ENCODE measurements around the gene CCNK.

The CCNK gene

GRCh38 chr14:99535908-99536778 lies 54.9 kb downstream of the CCNK start:
- Histone ChIP-seq H3K9me3 (ENCODE audit: low read depth, low read length) (no peaks in the 10 kb centered on the region), H3K27ac (no peak overlapping the region), H3K36me3 (ENCODE audit: insufficient read depth, low read length) (no peaks in the 10 kb centered on the region), H3K9ac (ENCODE audit: insufficient read length) (no peak overlapping the region), H3K4me3 (no peak overlapping the region)
- DNase-seq (ENCODE audit: low read depth, low spot score) = no peak
- TF ChIP-seq EZH2 (IDR thresholded peaks at IDR 0.05) = no peak
- TF ChIP-seq FOXP2 (optimal IDR thresholded peaks at IDR 0.05; ENCODE audit: control extremely low read depth, extremely low read length, insufficient read depth) = no peak
- TF ChIP-seq POLR2AphosphoS5 (IDR thresholded peaks at IDR 0.05; ENCODE audit: borderline replicate concordance, low read depth, low read length) = no peak

- Histone ChIP-seq H3K9ac (ENCODE audit: insufficient read length) (no peak overlapping the region), H3K4me3 (no peak overlapping the region), H3K36me3 (ENCODE audit: insufficient read depth, low read length) (no peaks in the 10 kb centered on the region), H3K27ac (no peak overlapping the region), H3K9me3 (ENCODE audit: low read depth, low read length) (no peaks in the 10 kb centered on the region)
- DNase-seq (ENCODE audit: low read depth, low spot score) = no peak
- TF ChIP-seq POLR2AphosphoS5 (IDR thresholded peaks at IDR 0.05; ENCODE audit: borderline replicate concordance, low read depth, low read length) (no peak), FOXP2 (optimal IDR thresholded peaks at IDR 0.05; ENCODE audit: control extremely low read depth, extremely low read length, insufficient read depth) (no peak), EZH2 (IDR thresholded peaks at IDR 0.05) (no peak)
Observed at GRCh38 chr14:99537399-99537798, 56.2 kb downstream of the CCNK start.

- H3K36me3 ChIP-seq (ENCODE audit: insufficient read depth, low read length) = no peaks in the 10 kb centered on the region
- H3K27ac ChIP-seq = no peak overlapping the region
- DNase-seq (ENCODE audit: low read depth, low spot score) = no peak
- H3K9me3 ChIP-seq (ENCODE audit: low read depth, low read length) = no peaks in the 10 kb centered on the region
- H3K9ac ChIP-seq (ENCODE audit: insufficient read length) = no peak overlapping the region
- TF ChIP-seq EZH2 (IDR thresholded peaks at IDR 0.05) = no peak
- H3K4me3 ChIP-seq = no peak overlapping the region
Observed at GRCh38 chr14:99538275-99538674, 57.1 kb downstream of the CCNK start.

GRCh38 chr14:99538733-99539132 lies 57.5 kb downstream of the CCNK start:
- no peaks in the 10 kb centered on the region for H3K36me3 ChIP-seq (ENCODE audit: insufficient read depth, low read length)
- H3K4me3 ChIP-seq = no peak overlapping the region
- no peak for DNase-seq (ENCODE audit: low read depth, low spot score)
- TF ChIP-seq FOXP2 (optimal IDR thresholded peaks at IDR 0.05; ENCODE audit: control extremely low read depth, extremely low read length, insufficient read depth) (no peak), POLR2AphosphoS5 (IDR thresholded peaks at IDR 0.05; ENCODE audit: borderline replicate concordance, low read depth, low read length) (no peak), EZH2 (IDR thresholded peaks at IDR 0.05) (no peak)
- H3K27ac ChIP-seq = no peak overlapping the region
- no peaks in the 10 kb centered on the region for H3K9me3 ChIP-seq (ENCODE audit: low read depth, low read length)
- no peak overlapping the region for H3K9ac ChIP-seq (ENCODE audit: insufficient read length)

- Histone ChIP-seq H3K4me3 (no peak overlapping the region), H3K36me3 (ENCODE audit: insufficient read depth, low read length) (no peaks in the 10 kb centered on the region), H3K27ac (no peak overlapping the region), H3K9me3 (ENCODE audit: low read depth, low read length) (no peaks in the 10 kb centered on the region), H3K9ac (ENCODE audit: insufficient read length) (no peak overlapping the region)
- no peak for DNase-seq (ENCODE audit: low read depth, low spot score)
- TF ChIP-seq POLR2AphosphoS5 (IDR thresholded peaks at IDR 0.05; ENCODE audit: borderline replicate concordance, low read depth, low read length) (no peak), FOXP2 (optimal IDR thresholded peaks at IDR 0.05; ENCODE audit: control extremely low read depth, extremely low read length, insufficient read depth) (no peak), EZH2 (IDR thresholded peaks at IDR 0.05) (no peak)
Observed at GRCh38 chr14:99539491-99539890, 58.3 kb downstream of the CCNK start.

- H3K9me3 ChIP-seq (ENCODE audit: low read depth, low read length) = no peaks in the 10 kb centered on the region
- TF ChIP-seq EZH2 (IDR thresholded peaks at IDR 0.05) (no peak), FOXP2 (optimal IDR thresholded peaks at IDR 0.05; ENCODE audit: control extremely low read depth, extremely low read length, insufficient read depth) (no peak), POLR2AphosphoS5 (IDR thresholded peaks at IDR 0.05; ENCODE audit: borderline replicate concordance, low read depth, low read length) (no peak)
- H3K4me3 ChIP-seq = no peak overlapping the region
- no peak overlapping the region for H3K27ac ChIP-seq
- H3K9ac ChIP-seq (ENCODE audit: insufficient read length) = no peak overlapping the region
- no peaks in the 10 kb centered on the region for H3K36me3 ChIP-seq (ENCODE audit: insufficient read depth, low read length)
- no peak for DNase-seq (ENCODE audit: low read depth, low spot score)
Observed at GRCh38 chr14:99540196-99541032, 59.2 kb downstream of the CCNK start.

- H3K27ac ChIP-seq = no peak overlapping the region
- DNase-seq (ENCODE audit: low read depth, low spot score) = no peak
- H3K4me3 ChIP-seq = no peak overlapping the region
- no peak overlapping the region for H3K9ac ChIP-seq (ENCODE audit: insufficient read length)
- TF ChIP-seq EZH2 (IDR thresholded peaks at IDR 0.05) = no peak
- TF ChIP-seq POLR2AphosphoS5 (IDR thresholded peaks at IDR 0.05; ENCODE audit: borderline replicate concordance, low read depth, low read length) = no peak
- no peak for TF ChIP-seq FOXP2 (optimal IDR thresholded peaks at IDR 0.05; ENCODE audit: control extremely low read depth, extremely low read length, insufficient read depth)
- H3K36me3 ChIP-seq (ENCODE audit: insufficient read depth, low read length) = no peaks in the 10 kb centered on the region
- no peaks in the 10 kb centered on the region for H3K9me3 ChIP-seq (ENCODE audit: low read depth, low read length)
Observed at GRCh38 chr14:99541211-99541610, 60.0 kb downstream of the CCNK start.

- Histone ChIP-seq H3K9ac (ENCODE audit: insufficient read length) (no peak overlapping the region), H3K27ac (no peak overlapping the region), H3K9me3 (ENCODE audit: low read depth, low read length) (no peaks in the 10 kb centered on the region), H3K36me3 (ENCODE audit: insufficient read depth, low read length) (no peaks in the 10 kb centered on the region), H3K4me3 (no peak overlapping the region)
- no peak for DNase-seq (ENCODE audit: low read depth, low spot score)
- TF ChIP-seq EZH2 (IDR thresholded peaks at IDR 0.05) = no peak
- no peak for TF ChIP-seq POLR2AphosphoS5 (IDR thresholded peaks at IDR 0.05; ENCODE audit: borderline replicate concordance, low read depth, low read length)
- TF ChIP-seq FOXP2 (optimal IDR thresholded peaks at IDR 0.05; ENCODE audit: control extremely low read depth, extremely low read length, insufficient read depth) = no peak
Observed at GRCh38 chr14:99541677-99542470, 60.7 kb downstream of the CCNK start.
